Left lung (tissue), 10 donors: ENCODE results near the gene ZNF398. TPM values are rescaled to one million over a fixed set of nuclear protein-coding genes. Genes with fewer than 3 reads are reported as not detected.

ENCODE experiments used
- ATAC-seq: fragments of 200-7000 bp; cut with Tn5 transposase; one replicate; pipeline ENCODE4 v1.9.1; 2020; ENCODE audit warnings: moderate library complexity
- DNase-seq, 4 donors: peaks; one replicate each; pipeline ENCODE4 v3.0.0-alpha.2; 2013 to 2020
- H3K27ac ChIP-seq, 2 donors: fragments of 200-600 bp; sonication (generic) in 1 of 2; one replicate each; pipeline versions ENCODE4 v1.5.0 to v1.8.0; 2020 to 2021
- H3K27me3 ChIP-seq, 2 donors: fragments of 200-600 bp; sonication (generic) in 1 of 2; one replicate each; pipeline versions ENCODE4 v1.5.0 to v1.8.0; 2020 to 2021
- H3K36me3 ChIP-seq, 2 donors: fragments of 200-600 bp; sonication (generic) in 1 of 2; one replicate each; pipeline versions ENCODE4 v1.5.0 to v1.8.0; 2020 to 2021
- H3K4me1 ChIP-seq, 2 donors: fragments of 200-600 bp; one replicate each; pipeline ENCODE4 v1.8.0; 2021
- H3K4me3 ChIP-seq, 2 donors: fragments of 200-600 bp; sonication (generic) in 1 of 2; one replicate each; pipeline versions ENCODE4 v1.5.0 to v1.8.0; 2020 to 2021; ENCODE audit warnings: mild to moderate bottlenecking in 1 of 2
- H3K9me3 ChIP-seq, 2 donors: fragments of 200-600 bp; sonication (generic) in 1 of 2; one replicate each; pipeline versions ENCODE4 v1.5.0 to v1.8.0; 2020 to 2021
- CTCF ChIP-seq, 2 donors: fragments of 200-600 bp; sonication (generic) in 1 of 2; IDR thresholded peaks; one replicate each; pipeline versions ENCODE4 v1.5.0 to v1.8.0; 2021; ENCODE audit warnings: antibody characterized with exemption in 2 of 2
- intact Hi-C, 2 donors: fragments of 100-400 bp; cut with DNase I; formaldehyde crosslinking; loops; one replicate each; pipeline versions ENCODE4 v1.11.2 to v1.14.2; 2022
- polyA plus RNA-seq, 6 donors: library from polyadenylated mRNA; unstranded; fragments of 120-200 nt; gene quantifications; one replicate each; pipeline ENCODE4 v1.2.1, GENCODE V29; 2013; ENCODE audit not compliant: insufficient read length in 6 of 6
- total RNA-seq, 2 donors: library from RNA; stranded (reverse); fragmentation: NEBNext Ultra II Directional; extraction: Animal tissue kit (Norgen Biotek cat#: 25700); gene quantifications; one replicate each; pipeline ENCODE4 v1.2.1, GENCODE V29; 2021
- donor health status: DM: no; HTN: yes; CAD: no.
- donor health status: DM: no; HTN: no; CAD: no.

The ZNF398 gene
- total and polyA plus RNA-seq, 8 donors = 11.2 to 15.6 (median 13.1) TPM

- Histone ChIP-seq H3K36me3 (peaks cover 0 to 91% of the 10 kb centered on the region in 2 donors), H3K27me3 (no peaks in the 10 kb centered on the region), H3K4me3 (no peak overlapping the region), H3K27ac (no peak overlapping the region), H3K4me1 (peaks cover 0 to 7% of the 10 kb centered on the region in 2 donors), H3K9me3 (no peaks in the 10 kb centered on the region)
- DNase-seq = no peak
- ATAC-seq = no peak
- no peak for TF ChIP-seq CTCF (IDR thresholded peaks at IDR 0.05)
- intact Hi-C loops = no loop called here
Measured at GRCh38 chr7:149175150-149175549, 27.9 kb downstream of the ZNF398 start.

- no peak for ATAC-seq
- H3K4me1 ChIP-seq = no peaks in the 10 kb centered on the region
- TF ChIP-seq CTCF (IDR thresholded peaks at IDR 0.05) = no peak
- intact Hi-C loops = no loop called here
- H3K9me3 ChIP-seq = no peaks in the 10 kb centered on the region
- no peak for DNase-seq
- no peak overlapping the region for H3K27ac ChIP-seq
- H3K4me3 ChIP-seq = no peak overlapping the region
- H3K27me3 ChIP-seq = no peaks in the 10 kb centered on the region
- H3K36me3 ChIP-seq = peaks cover 0 to 83% of the 10 kb centered on the region in 2 donors
Measured at GRCh38 chr7:149179241-149179640, 32.0 kb downstream of the ZNF398 start.

- ATAC-seq (no peak), DNase-seq (no peak)
- intact Hi-C loops = no loop called here
- Histone ChIP-seq H3K4me3 (no peak overlapping the region), H3K36me3 (peaks cover 0 to 70% of the 10 kb centered on the region in 2 donors), H3K27ac (no peak overlapping the region), H3K27me3 (no peaks in the 10 kb centered on the region), H3K9me3 (no peaks in the 10 kb centered on the region), H3K4me1 (no peaks in the 10 kb centered on the region)
- no peak for TF ChIP-seq CTCF (IDR thresholded peaks at IDR 0.05)
Measured at GRCh38 chr7:149180722-149181449, 33.6 kb downstream of the ZNF398 start.

- TF ChIP-seq CTCF (IDR thresholded peaks at IDR 0.05) = no peak
- DNase-seq (no peak), ATAC-seq (no peak)
- Histone ChIP-seq H3K4me1 (no peaks in the 10 kb centered on the region), H3K36me3 (peaks cover 0 to 65% of the 10 kb centered on the region in 2 donors), H3K4me3 (no peak overlapping the region), H3K27ac (no peak overlapping the region), H3K9me3 (no peaks in the 10 kb centered on the region), H3K27me3 (no peaks in the 10 kb centered on the region)
- intact Hi-C loops = no loop called here
Measured at GRCh38 chr7:149181450-149181790, 34.2 kb downstream of the ZNF398 start.

- no peak for ATAC-seq
- DNase-seq = no peak
- no peaks in the 10 kb centered on the region for H3K27me3 ChIP-seq
- no peaks in the 10 kb centered on the region for H3K4me1 ChIP-seq
- peaks cover 0 to 36% of the 10 kb centered on the region in 2 donors for H3K36me3 ChIP-seq
- H3K9me3 ChIP-seq = no peaks in the 10 kb centered on the region
- no peak for TF ChIP-seq CTCF (IDR thresholded peaks at IDR 0.05)
- intact Hi-C loops = no loop called here
- no peak overlapping the region for H3K27ac ChIP-seq
- H3K4me3 ChIP-seq = no peak overlapping the region
Measured at GRCh38 chr7:149184274-149184673, 37.0 kb downstream of the ZNF398 start.
